Right cardiac atrium (tissue), 5 donors: Measurements from ENCODE around the gene NCAM1. TPM values are rescaled to one million over a fixed set of nuclear protein-coding genes. Genes with fewer than 3 reads are reported as not detected.

Experiments
- ATAC-seq, 2 donors: fragments of 200-7000 bp; cut with Tn5 transposase; one replicate each; pipeline versions ENCODE4 v1.8.0 to v1.9.1; 2020; ENCODE audit warnings: moderate library complexity in 2 of 2, mild to moderate bottlenecking in 1 of 2
- DNase-seq, 3 donors: peaks; one replicate each; pipeline ENCODE4 v3.0.0-alpha.2; 2020
- H3K27ac ChIP-seq: one replicate; pipeline ENCODE4 v1.5.1; 2013; ENCODE audit warnings: mild to moderate bottlenecking, low read length, control low read depth, moderate library complexity
- H3K27me3 ChIP-seq: one replicate; pipeline ENCODE4 v1.6.1; 2013; ENCODE audit not compliant: control insufficient read depth, insufficient read depth
- H3K4me1 ChIP-seq: one replicate; pipeline ENCODE4 v1.6.1; 2013; ENCODE audit warnings: low read length; ENCODE audit not compliant: control insufficient read depth, insufficient read depth
- H3K4me3 ChIP-seq: one replicate; pipeline ENCODE4 v1.5.1; 2013; ENCODE audit warnings: low read length, control low read depth
- H3K9me3 ChIP-seq: one replicate; pipeline ENCODE4 v1.6.1; 2013; ENCODE audit warnings: low read length; ENCODE audit not compliant: control insufficient read depth
- WGBS: extraction: QIAGEN DNeasy Blood & Tissue Kit; methylation state at CpG from one replicate; pipeline ENCODE4 v1.1.7; 2013; 5-methylcytosine and 5-hydroxymethylcytosine counted together
- intact Hi-C, 4 donors: fragments of 100-400 bp; cut with DNase I; formaldehyde crosslinking; loops; one replicate each; pipeline versions ENCODE4 v1.11.0 to v1.14.0; 2022 to 2023
- polyA plus RNA-seq: library from polyadenylated mRNA; stranded (reverse); fragments of 200-250 nt; gene quantifications from one replicate; pipeline ENCODE4 v1.2.3, GENCODE V29; 2013
- total RNA-seq, 4 donors: library from RNA; stranded (reverse); fragmentation: NEBNext Ultra II Directional; extraction: Animal tissue kit (Norgen Biotek cat#: 25700); gene quantifications; one replicate each; pipeline ENCODE4 v1.2.1, GENCODE V29; 2021
- donor health status: healthy with polysubstance abuse.
- donor health status: DM: no; HTN: yes; CAD: no.
- donor health status: DM: no; HTN: no; CAD: no.
- donor health status: DM: no; HTN: yes; CAD: no; lungs with severe emphysema.
- donor health status: DM: yes; HTN: yes; CAD: no.

Gene NCAM1
- total and polyA plus RNA-seq, 5 donors: 87.9 to 303 (median 222) TPM

DNA sequence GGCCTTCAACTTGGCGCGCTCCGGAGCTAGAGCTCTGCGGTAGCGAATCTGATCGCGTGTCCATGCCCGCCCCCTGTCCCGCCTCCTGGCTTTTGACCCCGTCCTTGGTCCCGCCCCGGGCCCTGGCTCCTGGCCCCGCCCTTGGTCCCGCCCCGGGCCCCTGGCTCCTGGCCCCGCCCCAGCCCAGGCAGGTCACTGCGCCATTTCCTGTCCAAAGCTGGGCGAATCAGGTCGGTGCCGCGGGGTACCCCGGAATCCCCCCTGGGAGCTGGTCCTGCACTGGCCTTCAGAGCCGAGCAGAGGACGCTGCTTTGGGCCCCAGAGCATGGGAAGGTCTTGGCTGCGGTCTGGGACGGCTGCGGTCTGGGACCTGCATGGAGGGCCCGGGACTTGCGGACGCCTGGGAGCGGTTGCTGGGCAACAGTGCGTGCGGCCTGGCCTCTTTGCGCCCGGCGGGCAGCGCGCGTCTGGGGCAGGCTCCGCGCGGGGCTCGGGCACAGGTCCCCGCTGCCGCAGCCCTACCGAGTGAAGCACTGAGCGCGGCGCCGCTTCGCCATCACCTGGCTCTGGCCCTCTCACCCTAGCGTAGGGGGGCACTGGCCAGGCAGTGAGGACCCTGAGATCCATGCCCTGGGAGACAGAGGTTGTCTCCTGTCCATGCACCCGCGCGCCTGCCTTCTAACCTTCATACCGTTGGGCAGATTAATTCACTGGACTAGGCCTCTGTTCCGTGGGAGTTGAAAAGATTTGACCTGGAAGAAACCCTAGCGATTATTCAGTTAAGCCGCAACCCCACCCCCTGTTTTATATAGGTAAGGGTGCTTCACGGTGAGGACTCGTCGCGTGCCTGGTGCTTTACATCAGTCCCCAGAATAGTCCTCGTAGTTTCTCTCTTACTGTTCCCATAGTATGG lies 353.4 kb downstream of the NCAM1 start, which contains the start of gene TTC12:
Gene TTC12 (plus strand): TSS at position 195 of the 913 bp plus-strand sequence. CDS start 1,675 bp downstream, outside the sequence.
- 4% methylated on average over 64 of the region's 64 CpGs for WGBS
- Histone ChIP-seq H3K9me3 (no peaks in the 10 kb centered on the region), H3K27ac (peak within 1 kb of the TSS; percentile 84), H3K27me3 (no peaks in the 10 kb centered on the region), H3K4me1 (no peaks in the 10 kb centered on the region), H3K4me3 (peak within 1 kb of the TSS; percentile 84)
- DNase-seq (peak; percentile 94 to 98 (median 98)), ATAC-seq (peak; percentile 100)
- intact Hi-C loops: no loop called here

- H3K9me3 ChIP-seq: no peaks in the 10 kb centered on the region
- no peaks in the 10 kb centered on the region for H3K4me1 ChIP-seq
- ATAC-seq (no peak), DNase-seq (no peak)
- 54% methylated on average over 6 of the region's 6 CpGs for WGBS
- H3K4me3 ChIP-seq: no peak overlapping the region
- H3K27ac ChIP-seq: no peak overlapping the region
- no peaks in the 10 kb centered on the region for H3K27me3 ChIP-seq
- intact Hi-C loops: no loop called here
Observed at GRCh38 chr11:113315811-113316210, 354.6 kb downstream of the NCAM1 start.

GRCh38 chr11:113316256-113316655 lies 355.0 kb downstream of the NCAM1 start:
- DNase-seq (no peak), ATAC-seq (no peak)
- Histone ChIP-seq H3K9me3 (no peaks in the 10 kb centered on the region), H3K27me3 (no peaks in the 10 kb centered on the region), H3K4me3 (no peak overlapping the region), H3K4me1 (no peaks in the 10 kb centered on the region), H3K27ac (no peak overlapping the region)
- intact Hi-C loops: no loop called here
- WGBS: 70% methylated on average over 1 of the region's 1 CpG

GRCh38 chr11:113317339-113317738 lies 356.1 kb downstream of the NCAM1 start:
- Histone ChIP-seq H3K9me3 (no peaks in the 10 kb centered on the region), H3K27ac (no peak overlapping the region), H3K4me1 (no peaks in the 10 kb centered on the region), H3K4me3 (no peak overlapping the region), H3K27me3 (no peaks in the 10 kb centered on the region)
- WGBS: 86% methylated on average over 2 of the region's 2 CpGs
- DNase-seq: no peak
- no peak for ATAC-seq
- intact Hi-C loops: no loop called here

DNA sequence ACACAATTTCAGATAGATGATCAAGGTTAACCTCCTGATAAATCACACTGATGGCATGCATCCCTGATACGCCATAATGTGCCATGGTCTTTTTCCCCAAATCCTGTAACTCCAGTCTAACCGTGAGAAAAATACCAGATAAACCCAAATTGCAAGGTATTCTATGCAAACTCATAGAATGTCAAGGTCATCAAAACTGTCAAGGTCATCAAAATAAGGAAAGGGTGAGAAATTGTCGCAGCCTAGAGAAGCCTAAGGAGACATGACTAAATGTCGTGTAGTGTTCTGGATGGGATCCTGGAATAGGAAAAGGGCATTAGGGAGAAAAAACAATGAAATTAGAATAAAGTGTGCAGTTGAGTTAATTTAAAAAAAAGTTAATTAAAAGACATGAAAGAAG lies 357.9 kb downstream of the NCAM1 start:
- Histone ChIP-seq H3K4me1 (no peaks in the 10 kb centered on the region), H3K27me3 (no peaks in the 10 kb centered on the region), H3K27ac (no peak overlapping the region), H3K9me3 (no peaks in the 10 kb centered on the region), H3K4me3 (no peak overlapping the region)
- intact Hi-C loops: no loop called here
- DNase-seq (no peak), ATAC-seq (no peak)
- WGBS: 97% methylated on average over 4 of the region's 4 CpGs

DNA sequence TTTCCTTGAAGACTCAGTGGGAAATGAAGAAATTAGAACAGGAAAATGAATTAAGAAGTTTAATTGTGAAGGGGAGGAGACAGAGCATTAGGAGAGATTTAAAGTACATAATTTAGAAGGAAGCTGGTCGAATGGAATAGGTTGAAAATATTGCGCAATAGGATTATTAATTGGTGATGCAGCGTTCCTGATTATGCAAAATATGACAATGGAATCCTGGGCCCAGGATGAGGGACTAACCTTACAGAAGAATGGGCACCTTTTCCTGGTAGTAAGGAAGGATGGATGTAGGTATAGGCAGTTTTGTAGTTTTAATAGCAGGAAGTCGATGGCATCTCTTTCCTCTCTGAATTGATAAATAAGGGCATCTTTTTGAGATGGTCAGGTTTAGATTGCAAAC lies 360.9 kb downstream of the NCAM1 start:
- no peak for DNase-seq
- intact Hi-C loops: no loop called here
- WGBS: 57% methylated on average over 4 of the region's 4 CpGs
- H3K27ac ChIP-seq: no peak overlapping the region
- no peak overlapping the region for H3K4me3 ChIP-seq
- H3K4me1 ChIP-seq: no peaks in the 10 kb centered on the region
- H3K9me3 ChIP-seq: no peaks in the 10 kb centered on the region
- H3K27me3 ChIP-seq: no peaks in the 10 kb centered on the region
- ATAC-seq: no peak

GRCh38 chr11:113324250-113324649 lies 363.0 kb downstream of the NCAM1 start:
- DNase-seq (no peak), ATAC-seq (no peak)
- Histone ChIP-seq H3K4me1 (no peaks in the 10 kb centered on the region), H3K9me3 (no peaks in the 10 kb centered on the region), H3K27ac (no peak overlapping the region), H3K4me3 (no peak overlapping the region), H3K27me3 (no peaks in the 10 kb centered on the region)
- WGBS: 93% methylated on average over 5 of the region's 5 CpGs
- intact Hi-C loops: no loop called here
